Hair follicle dermal papilla cell (primary cell): Measurements from ENCODE around the gene KCNJ13. TPM values are rescaled to one million over a fixed set of nuclear protein-coding genes. Genes with fewer than 3 reads are reported as not detected.

Experiments used
- small RNA-seq: library from RNA; depleted of rRNA; stranded (forward); fragments of <200 nt; gene quantifications from one replicate; pipeline ENCODE3, GENCODE V24; 2012
- total RNA-seq: library from RNA; depleted of rRNA; stranded (reverse); fragments of >200 nt; gene quantifications from 2 replicates; pipeline ENCODE4 v1.2.3, GENCODE V29; 2012

Gene KCNJ13
- total RNA-seq: not detected in 2 replicates

GRCh38 chr2:232776435-232776834 lies at the start of gene KCNJ13:
TSS of gene KCNJ13 (minus strand) at chr2:232776565. CDS start at chr2:232771362, 5,203 bp downstream.

Small RNA genes within 50 kb of the gene (small RNA-seq; reads per million reads assigned to genes)
- gene RNU6-107P: not detected

Other genes starting within 250 kb of the KCNJ13 start
- gene CHRNG, start 236.9 kb downstream of the KCNJ13 start, total RNA-seq: not detected in 2 replicates
- gene TIGD1, start 226.0 kb downstream of the KCNJ13 start, total RNA-seq: 5.3 and 6.5 TPM in 2 replicates
- gene EIF4E2, start 225.9 kb downstream of the KCNJ13 start, total RNA-seq: 79.3 and 88.6 TPM in 2 replicates
- gene EFHD1, start 143.0 kb downstream of the KCNJ13 start, total RNA-seq: 1.1 and 1.9 TPM in 2 replicates
- 57.7 and 63.0 TPM in 2 replicates for gene GIGYF2, start 79.2 kb downstream of the KCNJ13 start, total RNA-seq
- 1.3 and 1.5 TPM in 2 replicates for gene SNORC, start 93.7 kb upstream of the KCNJ13 start, total RNA-seq
- gene NGEF, start 236.7 kb upstream of the KCNJ13 start, total RNA-seq: 2.1 TPM in 1 of 2 replicates, not detected in the other